Measurements from ENCODE around the gene CFAP119. TPM values are rescaled to one million over a fixed set of nuclear protein-coding genes. Genes with fewer than 3 reads are reported as not detected.

CFAP119 gene
- total RNA-seq, 3 donors from 2014 or later, result 2.8 to 4.7 (median 4.3) TPM

Other genes with a start within 250 kb of the CFAP119 start
- 10 to 100 TPM in 2 of 3 donors, 1 to 10 TPM in 1; 9.1 to 10.7 (median 10.5) TPM for gene ZNF768, start 235.5 kb downstream of the CFAP119 start, total RNA-seq
- 10 to 100 TPM; 14.2 to 15.4 (median 15.2) TPM for gene ZNF747, start 227.2 kb downstream of the CFAP119 start, total RNA-seq
- gene ZNF764, start 203.7 kb downstream of the CFAP119 start, total RNA-seq, result 10 to 100 TPM; 21.2 to 23.4 (median 22.5) TPM
- 1 to 10 TPM; 5.6 to 8.1 (median 7.4) TPM for gene ZNF688, start 190.3 kb downstream of the CFAP119 start, total RNA-seq
- 1 to 10 TPM; 4.7 to 9.5 (median 6.8) TPM for gene ZNF785, start 176.4 kb downstream of the CFAP119 start, total RNA-seq
- 10 to 100 TPM; 15.4 to 16.9 (median 16.0) TPM for gene ZNF689, start 151.7 kb downstream of the CFAP119 start, total RNA-seq
- gene PRR14, start 111.1 kb downstream of the CFAP119 start, total RNA-seq, result 10 to 100 TPM; 65.1 to 85.3 (median 71.0) TPM
- 100 to 1,000 TPM; 132 to 158 (median 137) TPM for gene FBRS, start 103.6 kb downstream of the CFAP119 start, total RNA-seq
- 100 to 1,000 TPM in 1 of 3 donors, 10 to 100 TPM in 2; 86.3 to 100 (median 96.5) TPM for gene SRCAP, start 62.9 kb downstream of the CFAP119 start, total RNA-seq
- gene PHKG2, start 13.6 kb downstream of the CFAP119 start, total RNA-seq, result 10 to 100 TPM; 31.1 to 34.5 (median 31.9) TPM
- 100 to 1,000 TPM; 111 to 115 (median 113) TPM for gene RNF40, start 260 bp upstream of the CFAP119 start, total RNA-seq
- 1 to 10 TPM; 5.3 to 7.0 (median 7.0) TPM for gene ZNF629, start 25.1 kb upstream of the CFAP119 start, total RNA-seq
- 10 to 100 TPM; 22.1 to 24.8 (median 23.7) TPM for gene BCL7C, start 132.0 kb upstream of the CFAP119 start, total RNA-seq
- under 1 TPM; 0.18 to 0.33 (median 0.28) TPM for gene CTF1, start 134.6 kb upstream of the CFAP119 start, total RNA-seq
- 10 to 100 TPM; 25.8 to 31.3 (median 30.8) TPM for gene FBXL19, start 161.5 kb upstream of the CFAP119 start, total RNA-seq
- 1 to 10 TPM; 1.5 to 3.3 (median 2.8) TPM for gene ORAI3, start 187.0 kb upstream of the CFAP119 start, total RNA-seq
- 10 to 100 TPM; 39.3 to 49.0 (median 40.5) TPM for gene SETD1A, start 195.7 kb upstream of the CFAP119 start, total RNA-seq
- gene HSD3B7, start 223.1 kb upstream of the CFAP119 start, total RNA-seq, result 1 to 10 TPM; 1.2 to 2.0 (median 1.3) TPM
- gene STX1B, start 248.6 kb upstream of the CFAP119 start, total RNA-seq, result under 1 TPM; 0.25 to 0.69 (median 0.43) TPM